Activated CD4-positive, CD25-positive, alpha-beta regulatory T cell treated with anti-CD3 and anti-CD28 coated beads, Interleukin-2, amount 50 U/mL, for 16 hours (primary cell): ENCODE results near the gene CSMD2.

Source experiments
- DNase-seq: peaks from one replicate; pipeline ENCODE4 v3.0.0-alpha.2; 2020; ENCODE audit warnings: low read depth, low spot score

The CSMD2 gene

GRCh38 chr1:33962061-33962460, 203.0 kb downstream of the CSMD2 start:
- DNase-seq: no peak

GRCh38 chr1:33960188-33960895, 204.7 kb downstream of the CSMD2 start:
- DNase-seq: no peak

GRCh38 chr1:33957854-33958253, 207.2 kb downstream of the CSMD2 start:
- no peak for DNase-seq

- no peak for DNase-seq
These were observed 209.9 kb downstream of the CSMD2 start for GRCh38 chr1:33955096-33955495.

GRCh38 chr1:33949570-33949969, 215.5 kb downstream of the CSMD2 start:
- no peak for DNase-seq

GRCh38 chr1:33948291-33948690, 216.7 kb downstream of the CSMD2 start:
- DNase-seq: no peak

GRCh38 chr1:33946836-33947235, 218.2 kb downstream of the CSMD2 start:
- DNase-seq: no peak

GRCh38 chr1:33944846-33945245, 220.2 kb downstream of the CSMD2 start:
- no peak for DNase-seq

- no peak for DNase-seq
These were observed 221.1 kb downstream of the CSMD2 start for GRCh38 chr1:33943978-33944377.

GRCh38 chr1:33932871-33933270, 232.2 kb downstream of the CSMD2 start:
- no peak for DNase-seq

GRCh38 chr1:33931111-33931475, 233.9 kb downstream of the CSMD2 start:
- no peak for DNase-seq

GRCh38 chr1:33930346-33931110, 234.5 kb downstream of the CSMD2 start:
- DNase-seq: no peak

GRCh38 chr1:33928251-33928650, 236.8 kb downstream of the CSMD2 start:
- DNase-seq: no peak

- no peak for DNase-seq
These were observed 237.3 kb downstream of the CSMD2 start for GRCh38 chr1:33927721-33928120.

GRCh38 chr1:33925586-33925985, 239.4 kb downstream of the CSMD2 start:
- DNase-seq: no peak

- DNase-seq: no peak
These were observed 243.7 kb downstream of the CSMD2 start for GRCh38 chr1:33921281-33921680.

- no peak for DNase-seq
These were observed 246.7 kb downstream of the CSMD2 start for GRCh38 chr1:33918368-33918767.

GRCh38 chr1:33916786-33917185, 248.2 kb downstream of the CSMD2 start:
- DNase-seq: no peak

- DNase-seq: no peak
These were observed 250.5 kb downstream of the CSMD2 start for GRCh38 chr1:33914531-33914930.

GRCh38 chr1:33908324-33908956, 256.6 kb downstream of the CSMD2 start:
- no peak for DNase-seq

GRCh38 chr1:33906156-33906555, 258.9 kb downstream of the CSMD2 start:
- no peak for DNase-seq

- DNase-seq: no peak
These were observed 259.8 kb downstream of the CSMD2 start for GRCh38 chr1:33905241-33905640.

GRCh38 chr1:33903210-33903589, 261.8 kb downstream of the CSMD2 start:
- DNase-seq: no peak
